Panc1 (cell line): ENCODE results near the gene STK32C. TPM values are rescaled to one million over a fixed set of nuclear protein-coding genes. Genes with fewer than 3 reads are reported as not detected.

Experiments
- ATAC-seq: fragments of 200-7000 bp; cut with Tn5 transposase; 2 replicates; pipeline ENCODE4 v1.9.1; 2020; ENCODE audit warnings: mild to moderate bottlenecking, moderate library complexity
- BruUV-seq: library from RNA; stranded (reverse); fragments of 400-500 nt; replicated peaks from 2 replicates; lab custom pipeline; 2021; lab: Mats Ljungman, UMichigan
- CTCF ChIA-PET: fragments of 300-600 bp; sonication (Branson Sonifier 250); formaldehyde crosslinking; loops from one replicate; lab custom pipeline; 2022; ENCODE audit warnings: antibody characterized with exemption; lab: Charles Lee
- POLR2A ChIA-PET: fragments of 300-600 bp; sonication (Branson Sonifier 250); formaldehyde crosslinking; loops from one replicate; lab custom pipeline; 2022; ENCODE audit warnings: antibody characterized with exemption; lab: Charles Lee
- DNase-seq: peaks from one replicate; pipeline ENCODE4 v3.0.0-alpha.2; 2010; ENCODE audit warnings: low read depth, low spot score
- H3K27ac ChIP-seq: 2 replicates; pipeline ENCODE4 v1.5.1; 2011; ENCODE audit warnings: mild to moderate bottlenecking, low read length, inconsistent platforms
- H3K27me3 ChIP-seq: fragments of 200-500 bp; sonication (Bioruptor generic); 2 replicates; pipeline ENCODE4 v1.6.0; 2014; ENCODE audit warnings: low read length, inconsistent platforms; ENCODE audit not compliant: control insufficient read depth, insufficient read depth
- H3K36me3 ChIP-seq: fragments of 200-500 bp; sonication (Bioruptor generic); 2 replicates; pipeline ENCODE4 v1.5.1; 2014; ENCODE audit warnings: inconsistent platforms, mild to moderate bottlenecking, low read length, moderate library complexity; ENCODE audit not compliant: control insufficient read depth, insufficient read depth
- H3K4me1 ChIP-seq: 2 replicates; pipeline ENCODE4 v1.5.1; 2011; ENCODE audit warnings: inconsistent platforms, mild to moderate bottlenecking, low read length, moderate library complexity; ENCODE audit not compliant: control insufficient read depth, insufficient read depth
- H3K4me3 ChIP-seq, 2 experiments: 2 replicates each; pipeline ENCODE4 v1.5.1; 2011 to 2012; ENCODE audit warnings: low read depth in 2 of 2, low read length in 2 of 2, mild to moderate bottlenecking in 2 of 2, inconsistent platforms in 1 of 2, moderate library complexity in 1 of 2
- H3K9me3 ChIP-seq: fragments of 200-500 bp; sonication (Bioruptor generic); 2 replicates; pipeline ENCODE4 v1.5.1; 2014; ENCODE audit warnings: low read depth, mild to moderate bottlenecking, inconsistent platforms, low read length, moderate library complexity; ENCODE audit not compliant: control insufficient read depth, insufficient read depth
- POLR2AphosphoS5 ChIP-seq: IDR thresholded peaks from 2 replicates; pipeline ENCODE4 v1.6.1; 2012; ENCODE audit warnings: mild to moderate bottlenecking, low read depth, low read length, moderate library complexity
- REST ChIP-seq, 2 experiments: IDR thresholded peaks; 2 replicates each; pipeline ENCODE4 v1.6.1; 2011 to 2012; ENCODE audit warnings: low read depth in 2 of 2, control low read depth in 1 of 2, low read length in 1 of 2, mild to moderate bottlenecking in 1 of 2, moderate library complexity in 1 of 2; ENCODE audit not compliant: insufficient read depth in 1 of 2
- SIN3A ChIP-seq: IDR thresholded peaks from 2 replicates; pipeline ENCODE4 v1.6.1; 2012; ENCODE audit warnings: low read depth, mild to moderate bottlenecking, low read length, moderate library complexity, borderline replicate concordance; ENCODE audit not compliant: insufficient read depth
- TCF7L2 ChIP-seq: IDR thresholded peaks from 2 replicates; pipeline ENCODE4 v1.6.1; 2011; ENCODE audit warnings: mild to moderate bottlenecking, low read depth, low read length, inconsistent platforms
- in situ Hi-C: cut with HindIII; loops from 2 replicates; pipeline ENCODE4 v1.10.0; 2016; ENCODE audit warnings: low sequenced_read_pairs, low pct_unique_long_range_greater_than_20kb
- intact Hi-C: fragments of 100-400 bp; cut with micrococcal nuclease; formaldehyde crosslinking; loops from one replicate; pipeline ENCODE4 v1.10.0; 2022; ENCODE audit not compliant: unreplicated experiment
- total RNA-seq: library from RNA; stranded (reverse); gene quantifications from one replicate; pipeline ENCODE4 v1.2.1, GENCODE V29; 2021; ENCODE audit not compliant: unreplicated experiment
- TF ChIP-seq, protein P1 (sequence below): fragments of 450-650 bp; IDR thresholded peaks from 2 replicates; pipeline ENCODE4 v1.5.1; 2017; ENCODE audit warnings: mild to moderate bottlenecking

The STK32C gene
- total RNA-seq, 1 experiment from 2014 or later, result 53.7 TPM

- POLR2A ChIA-PET, result no interaction called here
- no peak for DNase-seq
- Histone ChIP-seq H3K4me3 (no peak overlapping the region), H3K4me1 (peaks cover 47% of the 10 kb centered on the region), H3K9me3 (no peaks in the 10 kb centered on the region), H3K27me3 (no peaks in the 10 kb centered on the region), H3K36me3 (no peaks in the 10 kb centered on the region), H3K27ac (no peak overlapping the region)
- TF ChIP-seq, protein P1, sequence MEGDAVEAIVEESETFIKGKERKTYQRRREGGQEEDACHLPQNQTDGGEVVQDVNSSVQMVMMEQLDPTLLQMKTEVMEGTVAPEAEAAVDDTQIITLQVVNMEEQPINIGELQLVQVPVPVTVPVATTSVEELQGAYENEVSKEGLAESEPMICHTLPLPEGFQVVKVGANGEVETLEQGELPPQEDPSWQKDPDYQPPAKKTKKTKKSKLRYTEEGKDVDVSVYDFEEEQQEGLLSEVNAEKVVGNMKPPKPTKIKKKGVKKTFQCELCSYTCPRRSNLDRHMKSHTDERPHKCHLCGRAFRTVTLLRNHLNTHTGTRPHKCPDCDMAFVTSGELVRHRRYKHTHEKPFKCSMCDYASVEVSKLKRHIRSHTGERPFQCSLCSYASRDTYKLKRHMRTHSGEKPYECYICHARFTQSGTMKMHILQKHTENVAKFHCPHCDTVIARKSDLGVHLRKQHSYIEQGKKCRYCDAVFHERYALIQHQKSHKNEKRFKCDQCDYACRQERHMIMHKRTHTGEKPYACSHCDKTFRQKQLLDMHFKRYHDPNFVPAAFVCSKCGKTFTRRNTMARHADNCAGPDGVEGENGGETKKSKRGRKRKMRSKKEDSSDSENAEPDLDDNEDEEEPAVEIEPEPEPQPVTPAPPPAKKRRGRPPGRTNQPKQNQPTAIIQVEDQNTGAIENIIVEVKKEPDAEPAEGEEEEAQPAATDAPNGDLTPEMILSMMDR, result no peak
- TF ChIP-seq REST (IDR thresholded peaks at IDR 0.05; ENCODE audit: insufficient read depth in 1 of 2, low read depth in 2 of 2, low read length in 1 of 2) (no peak), TCF7L2 (no peak), POLR2AphosphoS5 (no peak), SIN3A (no peak)
- in situ Hi-C loops, result no loop called here
- BruUV-seq, result no TSS peak
- intact Hi-C loops, result no loop called here
- ATAC-seq, result no peak
- CTCF ChIA-PET, result no interaction called here
Measured at GRCh38 chr10:132324186-132324585, 16.4 kb upstream of the STK32C start.

- ATAC-seq, result peak; percentile 27
- in situ Hi-C loops (no loop called here), intact Hi-C loops (no loop called here)
Measured at GRCh38 chr10:132322586-132323048, 14.9 kb upstream of the STK32C start.

GRCh38 chr10:132321726-132322125 lies 14.0 kb upstream of the STK32C start:
- H3K4me1 ChIP-seq, result peaks cover 35% of the 10 kb centered on the region
- H3K4me3 ChIP-seq, result no peak overlapping the region
- TF ChIP-seq REST (IDR thresholded peaks at IDR 0.05; ENCODE audit: insufficient read depth in 1 of 2, low read depth in 2 of 2, low read length in 1 of 2), result no peak
- TF ChIP-seq, protein P1, result no peak
- TF ChIP-seq SIN3A, result no peak
- TF ChIP-seq TCF7L2, result no peak
- no peak for TF ChIP-seq POLR2AphosphoS5
- no peaks in the 10 kb centered on the region for H3K36me3 ChIP-seq
- H3K27ac ChIP-seq, result no peak overlapping the region
- in situ Hi-C loops, result no loop called here
- ChIA-PET CTCF (no interaction called here), POLR2A (no interaction called here)
- BruUV-seq, result no TSS peak
- intact Hi-C loops, result no loop called here
- ATAC-seq, result no peak
- H3K9me3 ChIP-seq, result no peaks in the 10 kb centered on the region
- DNase-seq, result no peak
- no peaks in the 10 kb centered on the region for H3K27me3 ChIP-seq

More at GRCh38 chr10:132322586-132323048, 14.9 kb upstream of the STK32C start:
- Histone ChIP-seq H3K27ac (peak overlapping the region; percentile 52), H3K4me3 (no peak overlapping the region; a peak in 1 of 4 replicates), H3K9me3 (no peaks in the 10 kb centered on the region), H3K36me3 (no peaks in the 10 kb centered on the region), H3K27me3 (no peaks in the 10 kb centered on the region), H3K4me1 (peaks cover 38% of the 10 kb centered on the region)
- ChIA-PET CTCF (no interaction called here), POLR2A (no interaction called here)
- no peak for DNase-seq
- TF ChIP-seq SIN3A (no peak), TCF7L2 (no peak), POLR2AphosphoS5 (peak; percentile 26; the same call in 1 of the 2 replicates)
- BruUV-seq, result no TSS peak
